Cardiac ventricle fibroblast (primary cell): ENCODE data around the gene PNMA5. TPM values are rescaled to one million over a fixed set of nuclear protein-coding genes. Genes with fewer than 3 reads are reported as not detected.

ENCODE experiments used
- total RNA-seq: library from RNA; depleted of rRNA; stranded (reverse); fragments of >200 nt; gene quantifications from 2 replicates; pipeline ENCODE4 v1.2.3, GENCODE V29; 2015

Gene PNMA5
- not detected in 2 replicates for total RNA-seq

DNA sequence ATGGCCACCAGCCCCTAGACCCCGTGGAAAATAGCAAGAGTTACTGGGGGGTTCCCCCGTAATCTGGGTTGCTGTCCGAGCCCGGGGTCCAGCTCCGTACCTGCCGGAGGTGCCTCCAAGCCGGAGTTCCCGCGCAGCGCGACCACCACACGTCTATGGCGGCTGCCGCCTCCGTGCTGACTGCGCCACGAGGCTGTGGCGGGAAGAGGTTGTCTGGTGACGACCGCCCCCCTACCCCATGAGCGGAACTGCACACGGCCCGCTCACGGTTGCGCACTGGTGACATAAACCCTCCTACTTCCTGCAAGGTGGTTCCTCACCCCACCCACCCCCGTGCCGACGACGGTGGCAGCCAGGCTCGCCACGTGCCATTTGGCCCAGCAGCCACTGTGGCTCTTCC, at the start of gene PNMA5:
Gene PNMA5 (minus strand): TSS at position 184 of the 400 bp plus-strand sequence. CDS start 2,518 bp downstream, outside the sequence.

Other genes with a start within 250 kb of the PNMA5 start
- gene MAGEA2, start 240.3 kb downstream of the PNMA5 start, total RNA-seq, result not detected in 2 replicates
- not detected in 2 replicates for gene CSAG3, start 234.9 kb downstream of the PNMA5 start, total RNA-seq
- gene MAGEA6, start 224.4 kb downstream of the PNMA5 start, total RNA-seq, result not detected in 2 replicates
- gene CETN2, start 163.4 kb downstream of the PNMA5 start, total RNA-seq, result 26.8 and 31.7 TPM in 2 replicates
- 18.3 and 20.3 TPM in 2 replicates for gene NSDHL, start 163.1 kb downstream of the PNMA5 start, total RNA-seq
- 1.6 and 2.2 TPM in 2 replicates for gene ZNF185, start 96.0 kb downstream of the PNMA5 start, total RNA-seq
- not detected in 2 replicates for gene PNMA3, start 62.4 kb upstream of the PNMA5 start, total RNA-seq
- 0.69 TPM in 1 of 2 replicates, not detected in the other for gene PNMA6A, start 78.3 kb upstream of the PNMA5 start, total RNA-seq
- gene MAGEA1, start 185.2 kb upstream of the PNMA5 start, total RNA-seq, result not detected in 2 replicates